Neural cell (in vitro differentiated cells): ENCODE results near the gene RIMS4. TPM values are rescaled to one million over a fixed set of nuclear protein-coding genes. Genes with fewer than 3 reads are reported as not detected.

Source experiments
- H2AFZ ChIP-seq: fragments of 200-600, 300-800 bp; sonication (generic), shearing (Covaris generic); 2 replicates; pipeline ENCODE4 v1.6.0; 2014; ENCODE audit warnings: low read depth, mild to moderate bottlenecking, antibody characterized with exemption, low read length, moderate library complexity
- H3F3A ChIP-seq: fragments of 200-600 bp; shearing (Covaris generic); 2 replicates; pipeline ENCODE4 v1.6.1; 2016; ENCODE audit warnings: mild to moderate bottlenecking, moderate library complexity, mixed read lengths, antibody characterized with exemption, low read length; ENCODE audit not compliant: insufficient read depth, poor library complexity, severe bottlenecking
- H3K27ac ChIP-seq: fragments of 200-600, 300-800 bp; sonication (generic), shearing (Covaris generic); 2 replicates; pipeline ENCODE4 v1.5.1; 2014; ENCODE audit warnings: mild to moderate bottlenecking, low read length, moderate library complexity
- H3K27me3 ChIP-seq: fragments of 300-800, 200-600 bp; sonication (generic), shearing (Covaris generic); 2 replicates; pipeline ENCODE4 v1.6.0; 2014; ENCODE audit warnings: mild to moderate bottlenecking, low read depth, low read length, moderate library complexity; ENCODE audit not compliant: insufficient read depth
- H3K36me3 ChIP-seq: fragments of 300-800, 200-600 bp; sonication (generic), shearing (Covaris generic); 2 replicates; pipeline ENCODE4 v1.5.1; 2014; ENCODE audit warnings: mild to moderate bottlenecking, antibody characterized with exemption, low read length, moderate library complexity; ENCODE audit not compliant: insufficient read depth
- H3K4me2 ChIP-seq: fragments of 300-800, 200-600 bp; sonication (generic), shearing (Covaris generic); 2 replicates; pipeline ENCODE4 v1.6.0; 2014; ENCODE audit warnings: mild to moderate bottlenecking, low read length
- H3K4me3 ChIP-seq: fragments of 300-800, 200-600 bp; sonication (generic), shearing (Covaris generic); 2 replicates; pipeline ENCODE4 v1.5.1; 2014; ENCODE audit warnings: mild to moderate bottlenecking, low read length, moderate library complexity
- H3K79me2 ChIP-seq: fragments of 200-600 bp; shearing (Covaris generic); replicated peaks from 2 replicates; pipeline ENCODE4 v1.6.0; 2014; ENCODE audit warnings: mild to moderate bottlenecking, low read length, moderate library complexity; ENCODE audit not compliant: insufficient read depth
- H3K9ac ChIP-seq: fragments of 300-800, 200-600 bp; sonication (generic), shearing (Covaris generic); 2 replicates; pipeline ENCODE4 v1.6.1; 2016; ENCODE audit warnings: mild to moderate bottlenecking, low read length, mixed read lengths
- H3K9me2 ChIP-seq: fragments of 200-600 bp; shearing (Covaris generic); 2 replicates; pipeline ENCODE4 v1.6.1; 2016; ENCODE audit warnings: mild to moderate bottlenecking, low read length, mixed read lengths; ENCODE audit not compliant: insufficient read depth
- H3K9me3 ChIP-seq: fragments of 200-600, 300-800 bp; sonication (generic), shearing (Covaris generic); 2 replicates; pipeline ENCODE4 v1.6.1; 2016; ENCODE audit warnings: mild to moderate bottlenecking, mixed run types, low read length, moderate library complexity, mixed read lengths
- H4K20me1 ChIP-seq: fragments of 200-600 bp; shearing (Covaris generic); 2 replicates; pipeline ENCODE4 v1.6.1; 2016; ENCODE audit warnings: mild to moderate bottlenecking, mixed run types; ENCODE audit not compliant: insufficient read depth
- EP300 ChIP-seq: fragments of 450-650 bp; conservative IDR thresholded peaks from 2 replicates; pipeline ENCODE4 v1.6.1; 2014; ENCODE audit warnings: antibody characterized with exemption, mild to moderate bottlenecking, moderate library complexity; ENCODE audit not compliant: poor library complexity, severe bottlenecking
- EZH2 ChIP-seq: fragments of 200-600, 300-800 bp; shearing (Covaris generic), sonication (generic); IDR thresholded peaks from 2 replicates; pipeline ENCODE4 v1.6.1; 2014; ENCODE audit warnings: antibody characterized with exemption, low read length, borderline replicate concordance, mild to moderate bottlenecking; ENCODE audit not compliant: insufficient read depth, poor library complexity, severe bottlenecking
- MXI1 ChIP-seq: fragments of 450-650 bp; conservative IDR thresholded peaks from 2 replicates; pipeline ENCODE4 v1.6.1; 2014; ENCODE audit warnings: antibody characterized with exemption, mild to moderate bottlenecking; ENCODE audit not compliant: poor library complexity, severe bottlenecking
- POLR2AphosphoS5 ChIP-seq: IDR thresholded peaks from 2 replicates; pipeline ENCODE4 v1.6.1; 2012
- RAD21 ChIP-seq: fragments of 450-650 bp; conservative IDR thresholded peaks from 2 replicates; pipeline ENCODE4 v1.6.1; 2014; ENCODE audit warnings: antibody characterized with exemption, mild to moderate bottlenecking, moderate library complexity
- REST ChIP-seq: IDR thresholded peaks from 2 replicates; pipeline ENCODE4 v1.6.1; 2012; ENCODE audit warnings: borderline replicate concordance
- SMC3 ChIP-seq: fragments of 450-650 bp; conservative IDR thresholded peaks from 2 replicates; pipeline ENCODE4 v1.6.1; 2014; ENCODE audit warnings: antibody characterized with exemption, mild to moderate bottlenecking, moderate library complexity; ENCODE audit not compliant: poor library complexity
- TAF1 ChIP-seq: IDR thresholded peaks from 2 replicates; pipeline ENCODE4 v1.6.1; 2012; ENCODE audit warnings: low read depth
- polyA plus RNA-seq: library from polyadenylated mRNA; depleted of rRNA; stranded (reverse); fragments of >200 nt; gene quantifications from 2 replicates; pipeline ENCODE4 v1.2.3, GENCODE V29; 2014

RIMS4 gene
- polyA plus RNA-seq, 1 donor from 2014 or later = 40.6 TPM

DNA sequence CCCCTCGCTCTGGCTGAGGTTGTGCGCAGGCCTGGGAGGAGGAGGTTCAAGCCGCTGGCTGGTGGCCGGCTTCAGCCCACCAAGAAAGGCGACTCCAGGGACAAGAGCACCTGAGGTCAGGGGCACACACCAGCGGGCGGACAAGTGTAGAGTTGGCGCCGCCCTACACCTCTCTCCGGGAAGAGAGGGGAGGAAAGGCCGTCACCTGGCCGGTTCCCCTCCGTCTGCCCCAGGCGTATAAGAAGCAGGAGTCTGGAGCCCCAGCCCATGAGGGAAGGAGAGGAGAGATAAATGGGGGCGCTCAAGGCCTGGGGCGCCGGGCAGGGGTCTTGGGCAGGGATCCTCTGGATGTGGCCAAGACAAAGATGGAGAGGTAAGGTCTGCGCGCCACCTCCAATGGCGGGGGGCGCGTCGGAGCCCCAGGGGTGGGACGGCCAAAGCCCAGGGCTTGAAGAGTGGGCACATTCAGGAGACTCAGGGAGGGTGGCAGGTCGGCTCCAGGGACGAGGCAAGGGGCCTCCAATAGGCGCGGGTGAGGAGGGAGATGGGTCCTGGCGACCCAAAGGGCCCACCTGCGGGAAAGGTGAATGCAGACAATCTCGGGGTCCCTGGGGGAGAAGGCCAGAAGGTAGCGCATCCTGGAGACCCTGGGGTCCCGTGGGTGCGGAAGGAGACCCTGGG, 826 bp downstream of the RIMS4 start:
- no peaks in the 10 kb centered on the region for H3K36me3 ChIP-seq
- TF ChIP-seq SMC3 = no peak
- no peak for TF ChIP-seq POLR2AphosphoS5
- TF ChIP-seq REST = no peak
- no peak for TF ChIP-seq MXI1
- no peak for TF ChIP-seq EZH2
- no peaks in the 10 kb centered on the region for H3K9me2 ChIP-seq
- no peaks in the 10 kb centered on the region for H4K20me1 ChIP-seq
- H3F3A ChIP-seq = no peaks in the 10 kb centered on the region
- H2AFZ ChIP-seq = peak overlapping the region; percentile 38
- H3K9me3 ChIP-seq = no peaks in the 10 kb centered on the region
- peaks cover 8% of the 10 kb centered on the region for H3K27me3 ChIP-seq
- peak overlapping the region; percentile 69 for H3K4me2 ChIP-seq
- H3K9ac ChIP-seq = peak overlapping the region; percentile 77
- peak overlapping the region; percentile 91 for H3K4me3 ChIP-seq
- H3K79me2 ChIP-seq = peaks cover 22% of the 10 kb centered on the region
- no peak overlapping the region for H3K27ac ChIP-seq

DNA sequence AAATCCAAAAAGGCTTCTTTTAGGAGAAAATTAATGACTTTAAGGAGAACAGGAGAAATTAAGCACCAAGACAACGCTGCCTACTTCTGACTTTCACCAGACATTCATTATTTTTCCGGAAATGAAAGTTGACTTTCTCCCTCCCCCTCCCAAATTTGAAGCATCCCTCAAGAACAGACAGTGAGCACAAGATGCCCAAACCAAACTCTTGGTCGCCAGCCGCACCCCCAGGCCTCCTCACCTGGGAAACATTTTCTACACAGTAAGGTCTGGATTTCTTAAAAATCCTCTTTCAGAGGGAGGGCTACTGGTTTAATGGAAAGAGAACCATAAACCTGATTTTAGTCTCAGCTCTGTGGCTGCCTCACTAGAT, 2.7 kb downstream of the RIMS4 start:
- Histone ChIP-seq H3K9ac (peak overlapping the region; percentile 20), H3K79me2 (peaks cover 22% of the 10 kb centered on the region), H3K4me3 (peak overlapping the region; percentile 91), H4K20me1 (no peaks in the 10 kb centered on the region), H3K4me2 (peak overlapping the region; percentile 69), H3K9me3 (no peaks in the 10 kb centered on the region), H3K27ac (no peak overlapping the region), H3F3A (no peaks in the 10 kb centered on the region), H3K27me3 (peaks cover 8% of the 10 kb centered on the region), H2AFZ (no peak overlapping the region), H3K36me3 (no peaks in the 10 kb centered on the region), H3K9me2 (no peaks in the 10 kb centered on the region)
- no peak for TF ChIP-seq EP300
- TF ChIP-seq TAF1 = no peak
- no peak for TF ChIP-seq POLR2AphosphoS5
- no peak for TF ChIP-seq EZH2
- TF ChIP-seq RAD21 = no peak
- TF ChIP-seq SMC3 = no peak
- no peak for TF ChIP-seq REST
- no peak for TF ChIP-seq MXI1
